ENCODE measurements around the gene SLC16A12. TPM values are rescaled to one million over a fixed set of nuclear protein-coding genes. Genes with fewer than 3 reads are reported as not detected.
A peak's percentile ranks its signal among the peaks of the same experiment; 100 is the strongest.

The SLC16A12 gene
- total RNA-seq, 1 experiment from 2014 or later: 0.77 TPM

GRCh38 chr10:89478739-89479654 lies 56.4 kb downstream of the SLC16A12 start:
- Mint-ChIP-seq H3K9me3 (peaks cover 0 to 3% of the 10 kb centered on the region in 2 experiments; a peak in 1 of 5 replicates), H3K4me3 (no peak overlapping the region), H3K36me3 (ENCODE audit: insufficient read depth in 1 of 3, low read depth in 3 of 3) (peaks cover 0 to 4% (median 2%) of the 10 kb centered on the region in 3 experiments; a peak in 1 of 7 replicates), H3K27me3 (ENCODE audit: low read depth) (no peaks in the 10 kb centered on the region), H3K4me1 (peaks cover 31% of the 10 kb centered on the region in 2 experiments), H3K27ac (peak overlapping the region in 2 of 3 experiments; percentile 0 to 59; a peak in 3 of 7 replicates)
- DNase-seq: no peak
- no peak overlapping the region for H3T11ph ChIP-seq (ENCODE audit: low read length)
- no peak overlapping the region for H4K8ac ChIP-seq (replicated peaks; ENCODE audit: insufficient read length, low read depth, low read length)
- H2BK120ac ChIP-seq (ENCODE audit: low read depth, low read length, poor library complexity, severe bottlenecking): no peak overlapping the region
- no peaks in the 10 kb centered on the region for H3K79me1 ChIP-seq (ENCODE audit: insufficient read depth, low read depth, low read length, poor library complexity, severe bottlenecking)
- no peaks in the 10 kb centered on the region for H4K20me1 ChIP-seq (ENCODE audit: control insufficient read depth, insufficient read depth, insufficient read length)
- H3K23ac ChIP-seq (ENCODE audit: insufficient read length, low read depth, low read length): no peak overlapping the region
- H3K18ac ChIP-seq (ENCODE audit: insufficient read length, low read depth, low read length): no peak overlapping the region
- no peak overlapping the region for H2BK20ac ChIP-seq (ENCODE audit: low read depth, low read length, poor library complexity, severe bottlenecking)
- H2AFZ ChIP-seq (ENCODE audit: low read length): no peak overlapping the region
- H2BK15ac ChIP-seq (ENCODE audit: low read depth, low read length): no peak overlapping the region
- H2BK5ac ChIP-seq (ENCODE audit: insufficient read length, low read length): no peak overlapping the region
- H3K27ac ChIP-seq (ENCODE audit: insufficient read length, low read depth, low read length): no peak overlapping the region
- no peak overlapping the region for H3K56ac ChIP-seq (ENCODE audit: insufficient read length, low read depth, low read length)
- no peaks in the 10 kb centered on the region for H3K79me2 ChIP-seq (ENCODE audit: insufficient read depth, low read length)
- no peaks in the 10 kb centered on the region for H3K23me2 ChIP-seq (ENCODE audit: insufficient read length, low read depth, low read length, poor library complexity, severe bottlenecking)
- no peak overlapping the region for H3K4ac ChIP-seq (ENCODE audit: low read depth, low read length)
- H3K27me3 ChIP-seq (ENCODE audit: insufficient read depth, low read length): no peaks in the 10 kb centered on the region
- TF ChIP-seq CTCF (conservative IDR thresholded peaks at IDR 0.05): no peak
- H3K4me2 ChIP-seq (ENCODE audit: insufficient read depth, insufficient read length, low read length): no peak overlapping the region
- no peak overlapping the region for H4K5ac ChIP-seq (ENCODE audit: insufficient read length, low read depth, low read length)
- H3K14ac ChIP-seq (ENCODE audit: insufficient read depth, low read length): no peak overlapping the region
- peaks cover 2% of the 10 kb centered on the region; the same call in 1 of the 2 replicates for H3K4me1 ChIP-seq (ENCODE audit: insufficient read depth, low read length)
- H2AK5ac ChIP-seq (ENCODE audit: insufficient read length, low read length): no peak overlapping the region
- no peak overlapping the region for H4K91ac ChIP-seq (ENCODE audit: insufficient read length, low read depth, low read length)
- H2BK12ac ChIP-seq (ENCODE audit: insufficient read length, low read depth, low read length): no peak overlapping the region
- WGBS (ENCODE audit: extremely low coverage, insufficient read length, low lambda C conversion rate): no CpG with 5 or more reads among the region's 5 CpGs
- no peaks in the 10 kb centered on the region for H3K9me3 ChIP-seq (ENCODE audit: control insufficient read depth, low read depth, low read length)
- no peak overlapping the region for H3K9ac ChIP-seq (ENCODE audit: extremely low read depth, insufficient read length, low read length)

Measured in H9 (cell line).